ENCODE measurements around the gene ATP6V0C. TPM values are rescaled to one million over a fixed set of nuclear protein-coding genes. Genes with fewer than 3 reads are reported as not detected.
A peak's percentile ranks its signal among the peaks of the same experiment; 100 is the strongest.

ATP6V0C gene
- total RNA-seq, 2 donors from 2014 or later = 103 to 146 TPM

- Mint-ChIP-seq H3K9me3 (no peaks in the 10 kb centered on the region), H3K36me3 (no peaks in the 10 kb centered on the region), H3K4me3 (no peak overlapping the region), H3K27me3 (no peaks in the 10 kb centered on the region), H3K27ac (no peak overlapping the region), H3K4me1 (ENCODE audit: low read depth in 2 of 2) (no peaks in the 10 kb centered on the region)
- ATAC-seq (peak; percentile 85 to 90), DNase-seq (ENCODE audit: low spot score) (peak; percentile 81)
Measured at GRCh38 chr16:2500918-2501750, 12.6 kb upstream of the ATP6V0C start.

- no peak for DNase-seq (ENCODE audit: low spot score)
- H3K27me3 Mint-ChIP-seq = no peaks in the 10 kb centered on the region
- no peak overlapping the region for H3K4me3 Mint-ChIP-seq
- ATAC-seq = no peak
- H3K4me1 Mint-ChIP-seq (ENCODE audit: low read depth in 2 of 2) = no peaks in the 10 kb centered on the region
- no peaks in the 10 kb centered on the region for H3K36me3 Mint-ChIP-seq
- H3K9me3 Mint-ChIP-seq = no peaks in the 10 kb centered on the region
- no peak overlapping the region for H3K27ac Mint-ChIP-seq
Measured at GRCh38 chr16:2501946-2502895, 11.5 kb upstream of the ATP6V0C start.

- no peak overlapping the region for H3K27ac Mint-ChIP-seq
Measured at GRCh38 chr16:2505695-2506094, 8.1 kb upstream of the ATP6V0C start.

GRCh38 chr16:2507052-2507659 is 6.6 kb upstream of the ATP6V0C start:
- H3K27me3 Mint-ChIP-seq = no peaks in the 10 kb centered on the region
- H3K4me3 Mint-ChIP-seq = no peak overlapping the region
- DNase-seq (ENCODE audit: low spot score) (no peak), ATAC-seq (peak in 1 of 2 donors; percentile 11)
- H3K36me3 Mint-ChIP-seq = no peaks in the 10 kb centered on the region
- no peak overlapping the region for H3K27ac Mint-ChIP-seq
- H3K9me3 Mint-ChIP-seq = no peaks in the 10 kb centered on the region
- peaks cover 13 to 15% of the 10 kb centered on the region in 2 donors for H3K4me1 Mint-ChIP-seq (ENCODE audit: low read depth in 2 of 2)

More at GRCh38 chr16:2505695-2506094, 8.1 kb upstream of the ATP6V0C start:
- no peaks in the 10 kb centered on the region for H3K36me3 Mint-ChIP-seq
- peaks cover 11 to 12% of the 10 kb centered on the region in 2 donors for H3K4me1 Mint-ChIP-seq (ENCODE audit: low read depth in 2 of 2)
- ATAC-seq = no peak
- H3K27me3 Mint-ChIP-seq = no peaks in the 10 kb centered on the region
- H3K9me3 Mint-ChIP-seq = no peaks in the 10 kb centered on the region
- H3K4me3 Mint-ChIP-seq = no peak overlapping the region
- DNase-seq (ENCODE audit: low spot score) = no peak

- H3K4me3 Mint-ChIP-seq = no peak overlapping the region
- H3K27ac Mint-ChIP-seq = no peak overlapping the region
- H3K9me3 Mint-ChIP-seq = no peaks in the 10 kb centered on the region
- peaks cover 18 to 20% of the 10 kb centered on the region in 2 donors for H3K4me1 Mint-ChIP-seq (ENCODE audit: low read depth in 2 of 2)
- no peak for DNase-seq (ENCODE audit: low spot score)
- no peaks in the 10 kb centered on the region for H3K27me3 Mint-ChIP-seq
- H3K36me3 Mint-ChIP-seq = no peaks in the 10 kb centered on the region
- ATAC-seq = no peak
Measured at GRCh38 chr16:2507665-2508064, 6.1 kb upstream of the ATP6V0C start.

- Mint-ChIP-seq H3K4me3 (no peak overlapping the region), H3K27ac (no peak overlapping the region), H3K27me3 (no peaks in the 10 kb centered on the region), H3K36me3 (no peaks in the 10 kb centered on the region), H3K4me1 (ENCODE audit: low read depth in 2 of 2) (peaks cover 24 to 26% of the 10 kb centered on the region in 2 donors), H3K9me3 (no peaks in the 10 kb centered on the region)
- no peak for ATAC-seq
- no peak for DNase-seq (ENCODE audit: low spot score)
Measured at GRCh38 chr16:2508722-2509400, 4.9 kb upstream of the ATP6V0C start.

DNA sequence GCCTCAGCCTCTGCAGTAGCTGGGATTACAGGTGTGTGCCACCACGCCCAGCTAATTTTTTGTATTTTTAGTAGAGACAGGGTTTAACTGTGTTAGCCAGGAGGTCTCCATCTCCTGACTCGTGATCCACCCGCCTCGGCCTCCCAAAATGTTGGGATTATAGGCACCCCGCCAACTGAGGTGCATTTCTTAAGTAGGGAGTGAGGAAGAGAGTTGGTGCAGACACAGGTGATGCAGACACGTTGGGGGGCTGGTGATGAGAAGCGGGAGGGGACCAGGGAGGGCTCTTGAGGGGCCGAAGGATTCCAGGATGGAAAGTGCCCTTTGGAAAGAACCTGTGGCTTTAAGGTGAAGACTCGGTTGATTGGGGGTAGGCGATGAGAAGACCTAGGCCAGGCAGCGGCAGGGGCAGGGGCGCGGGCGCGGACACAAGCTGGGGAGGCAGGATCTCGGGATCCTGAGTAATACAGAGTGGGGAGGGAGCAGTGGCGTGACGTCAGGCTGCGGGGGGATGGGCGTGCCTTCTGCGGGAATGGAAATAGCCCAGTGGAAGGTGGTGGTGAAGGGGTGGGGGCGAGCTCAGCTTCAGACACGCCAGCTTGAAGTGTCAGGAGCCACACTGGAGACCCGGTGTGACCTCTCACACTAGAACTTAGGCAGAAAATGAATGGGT is 2.5 kb upstream of the ATP6V0C start:
- ATAC-seq (no peak), DNase-seq (ENCODE audit: low spot score) (no peak)
- Mint-ChIP-seq H3K9me3 (no peaks in the 10 kb centered on the region), H3K27me3 (no peaks in the 10 kb centered on the region), H3K36me3 (no peaks in the 10 kb centered on the region), H3K4me3 (no peak overlapping the region), H3K27ac (no peak overlapping the region), H3K4me1 (ENCODE audit: low read depth in 2 of 2) (peaks cover 38 to 39% of the 10 kb centered on the region in 2 donors)

GRCh38 chr16:2511996-2512734 is 1.6 kb upstream of the ATP6V0C start:
- Mint-ChIP-seq H3K27me3 (no peaks in the 10 kb centered on the region), H3K4me3 (peak overlapping the region; percentile 85), H3K27ac (peak overlapping the region; percentile 69 to 76), H3K36me3 (no peaks in the 10 kb centered on the region), H3K9me3 (no peaks in the 10 kb centered on the region), H3K4me1 (ENCODE audit: low read depth in 2 of 2) (peaks cover 47 to 48% of the 10 kb centered on the region in 2 donors)
- DNase-seq (ENCODE audit: low spot score) (no peak), ATAC-seq (no peak)

DNA sequence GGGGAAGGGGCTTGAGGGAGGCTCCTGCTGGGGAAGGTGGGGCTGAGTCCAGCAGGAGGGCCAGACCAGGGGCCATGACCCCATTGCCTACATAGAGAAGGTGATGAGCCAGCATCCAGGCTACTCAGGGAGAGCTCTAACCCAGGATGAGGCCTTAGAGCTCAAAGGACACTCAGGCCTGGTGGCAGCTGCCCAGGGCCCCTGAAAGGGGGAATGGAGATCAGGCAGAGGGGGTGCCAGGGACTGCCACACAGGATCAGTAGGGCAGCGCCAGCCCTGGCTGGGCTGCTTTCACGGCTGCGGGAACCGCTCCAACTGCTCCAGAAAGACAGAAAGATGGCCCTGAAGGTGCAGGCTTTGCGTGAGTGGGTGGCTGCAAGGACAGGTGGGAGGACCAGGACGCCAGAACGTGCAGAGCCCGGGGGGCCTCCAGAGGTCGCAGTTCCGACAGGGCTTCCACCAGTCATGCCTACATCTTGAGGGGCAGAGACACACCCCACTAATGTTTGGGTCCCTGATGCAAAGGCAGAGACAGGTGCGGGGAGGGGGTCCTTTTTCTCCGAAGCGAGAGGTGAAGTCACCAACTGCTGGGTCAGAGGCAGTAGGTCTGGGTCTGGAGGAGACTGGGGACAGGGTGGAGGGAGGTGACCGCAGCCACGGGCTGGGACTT is 882 bp upstream of the ATP6V0C start:
- H3K36me3 Mint-ChIP-seq = no peaks in the 10 kb centered on the region
- H3K4me1 Mint-ChIP-seq (ENCODE audit: low read depth in 2 of 2) = peaks cover 51 to 52% of the 10 kb centered on the region in 2 donors
- ATAC-seq (no peak), DNase-seq (ENCODE audit: low spot score) (no peak)
- H3K4me3 Mint-ChIP-seq = peak overlapping the region; percentile 85
- H3K9me3 Mint-ChIP-seq = no peaks in the 10 kb centered on the region
- H3K27ac Mint-ChIP-seq = peak overlapping the region; percentile 69 to 76
- H3K27me3 Mint-ChIP-seq = no peaks in the 10 kb centered on the region

GRCh38 chr16:2514333-2515179 is 804 bp downstream of the ATP6V0C start:
- peak overlapping the region; percentile 85 for H3K4me3 Mint-ChIP-seq
- H3K36me3 Mint-ChIP-seq = no peaks in the 10 kb centered on the region
- ATAC-seq = peak in 1 of 2 donors; percentile 13
- peak overlapping the region; percentile 69 to 85 for H3K27ac Mint-ChIP-seq
- DNase-seq (ENCODE audit: low spot score) = no peak
- H3K9me3 Mint-ChIP-seq = no peaks in the 10 kb centered on the region
- H3K27me3 Mint-ChIP-seq = no peaks in the 10 kb centered on the region
- H3K4me1 Mint-ChIP-seq (ENCODE audit: low read depth in 2 of 2) = peaks cover 54 to 56% of the 10 kb centered on the region in 2 donors

GRCh38 chr16:2515180-2515851 is 1.6 kb downstream of the ATP6V0C start:
- DNase-seq (ENCODE audit: low spot score) (no peak), ATAC-seq (no peak)
- H3K27me3 Mint-ChIP-seq = no peaks in the 10 kb centered on the region
- H3K9me3 Mint-ChIP-seq = no peaks in the 10 kb centered on the region
- H3K4me1 Mint-ChIP-seq (ENCODE audit: low read depth in 2 of 2) = peaks cover 51 to 53% of the 10 kb centered on the region in 2 donors
- H3K27ac Mint-ChIP-seq = peak overlapping the region; percentile 69 to 85
- H3K4me3 Mint-ChIP-seq = peak overlapping the region; percentile 85
- no peaks in the 10 kb centered on the region for H3K36me3 Mint-ChIP-seq
